Lung (tissue), 12 donors: ENCODE measurements around the gene CACNG5. TPM values are rescaled to one million over a fixed set of nuclear protein-coding genes. Genes with fewer than 3 reads are reported as not detected.

Source experiments
- ATAC-seq: fragments of 200-7000 bp; cut with Tn5 transposase; one replicate; pipeline ENCODE4 v1.9.1; 2020; ENCODE audit warnings: moderate number of reproducible peaks; ENCODE audit not compliant: insufficient read depth, low FRiP score
- DNase-seq, 3 donors: peaks; one replicate each; pipeline ENCODE4 v3.0.0-alpha.2; 2013 to 2017
- H3K27ac ChIP-seq, 2 donors: one replicate each; pipeline ENCODE4 v1.5.1; 2013; ENCODE audit warnings: mild to moderate bottlenecking in 2 of 2, moderate library complexity in 2 of 2, control low read depth in 1 of 2, inconsistent platforms in 1 of 2, low read depth in 1 of 2, low read length in 1 of 2
- H3K27me3 ChIP-seq, 3 donors: one replicate each; pipeline ENCODE4 v1.5.1; 2013; ENCODE audit warnings: low read length in 2 of 3; ENCODE audit not compliant: control insufficient read depth in 3 of 3, insufficient read depth in 3 of 3
- H3K36me3 ChIP-seq, 4 donors: one replicate each; pipeline ENCODE4 v1.5.1; 2013; ENCODE audit warnings: low read length in 4 of 4, mild to moderate bottlenecking in 1 of 4, moderate library complexity in 1 of 4; ENCODE audit not compliant: control insufficient read depth in 4 of 4, insufficient read depth in 4 of 4
- H3K4me1 ChIP-seq, 5 donors: one replicate each; pipeline ENCODE4 v1.5.1; 2013; ENCODE audit warnings: low read length in 5 of 5, mild to moderate bottlenecking in 2 of 5, moderate library complexity in 1 of 5; ENCODE audit not compliant: control insufficient read depth in 5 of 5, insufficient read depth in 5 of 5
- H3K4me3 ChIP-seq: one replicate; pipeline ENCODE4 v1.5.1; 2013; ENCODE audit warnings: mild to moderate bottlenecking, control low read depth, moderate library complexity
- H3K9ac ChIP-seq, 2 donors: one replicate each; pipeline ENCODE4 v1.5.1; 2013; ENCODE audit warnings: low read length in 2 of 2, control low read depth in 1 of 2; ENCODE audit not compliant: insufficient read depth in 1 of 2
- H3K9me3 ChIP-seq, 4 donors: one replicate each; pipeline ENCODE4 v1.5.1; 2013; ENCODE audit warnings: low read length in 3 of 4, mild to moderate bottlenecking in 1 of 4, moderate library complexity in 1 of 4; ENCODE audit not compliant: control insufficient read depth in 4 of 4, insufficient read depth in 3 of 4
- WGBS, 2 donors: extraction: QIAGEN DNeasy Blood & Tissue Kit; methylation state at CpG; one replicate each; pipeline ENCODE4 v1.1.7; 2013; 5-methylcytosine and 5-hydroxymethylcytosine counted together
- polyA plus RNA-seq, 2 donors: library from polyadenylated mRNA; stranded (reverse); fragments of 200-250 nt; gene quantifications; one replicate each; pipeline ENCODE4 v1.2.1, GENCODE V29; 2013
- total RNA-seq, 2 donors: library from RNA; depleted of rRNA in 1 of 2; stranded (reverse); fragments of >200 nt in 1 of 2; gene quantifications; one replicate each; pipeline ENCODE4 v1.2.1, GENCODE V29; 2014 to 2021
- TF ChIP-seq, protein P1 (sequence below): IDR thresholded peaks from 2 replicates; pipeline ENCODE4 v1.5.1; 2012; ENCODE audit warnings: mild to moderate bottlenecking; ENCODE audit errors: control extremely low read depth, extremely low read depth
- donor health status: control.
- donor health status: control.
- donor health status: Bipolar disorder and iron deficiency.
- donor health status: healthy.
- donor health status: DM: yes; HTN: yes; CAD: no.

Gene CACNG5
- total and polyA plus RNA-seq, 4 donors, result not detected

DNA sequence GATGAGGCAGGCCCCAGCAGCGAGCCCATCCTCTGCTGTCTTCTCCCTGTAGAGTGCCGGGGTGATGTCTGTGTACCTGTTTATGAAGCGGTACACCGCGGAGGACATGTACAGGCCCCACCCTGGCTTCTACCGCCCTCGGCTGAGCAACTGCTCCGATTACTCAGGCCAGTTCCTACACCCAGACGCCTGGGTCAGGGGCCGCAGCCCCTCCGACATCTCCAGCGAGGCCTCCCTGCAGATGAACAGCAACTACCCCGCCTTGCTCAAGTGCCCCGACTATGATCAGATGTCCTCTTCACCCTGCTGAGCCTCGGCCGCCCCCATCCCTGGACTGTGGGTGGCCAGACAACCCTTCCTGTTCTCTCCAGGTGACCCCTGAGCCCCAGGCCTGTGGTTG is 50.0 kb downstream of the CACNG5 start:
- no peak overlapping the region for H3K9ac ChIP-seq

DNA sequence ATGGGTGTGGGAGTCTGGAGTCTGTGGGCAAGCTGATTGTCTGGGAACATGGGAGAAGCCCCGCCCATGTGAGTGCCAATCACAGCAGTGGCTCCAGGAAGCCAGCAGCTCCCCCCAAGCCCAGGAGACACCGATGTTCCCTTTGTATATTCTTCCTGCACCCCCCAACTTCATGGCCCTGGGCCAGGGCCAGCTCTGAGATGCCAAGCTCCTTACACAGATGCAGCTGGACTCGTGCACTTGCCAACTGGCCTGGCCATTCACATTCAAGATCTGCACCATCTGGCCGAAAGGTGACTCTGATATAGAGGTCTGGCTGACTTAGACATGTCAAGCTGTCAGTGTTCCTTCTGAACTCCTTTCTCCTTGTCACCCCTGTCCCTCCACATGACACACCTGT is 50.5 kb downstream of the CACNG5 start:
- Histone ChIP-seq H3K27me3 (no peaks in the 10 kb centered on the region), H3K4me3 (no peak overlapping the region), H3K4me1 (no peaks in the 10 kb centered on the region), H3K27ac (no peak overlapping the region), H3K9me3 (no peaks in the 10 kb centered on the region), H3K36me3 (no peaks in the 10 kb centered on the region), H3K9ac (no peak overlapping the region)
- TF ChIP-seq, protein P1, sequence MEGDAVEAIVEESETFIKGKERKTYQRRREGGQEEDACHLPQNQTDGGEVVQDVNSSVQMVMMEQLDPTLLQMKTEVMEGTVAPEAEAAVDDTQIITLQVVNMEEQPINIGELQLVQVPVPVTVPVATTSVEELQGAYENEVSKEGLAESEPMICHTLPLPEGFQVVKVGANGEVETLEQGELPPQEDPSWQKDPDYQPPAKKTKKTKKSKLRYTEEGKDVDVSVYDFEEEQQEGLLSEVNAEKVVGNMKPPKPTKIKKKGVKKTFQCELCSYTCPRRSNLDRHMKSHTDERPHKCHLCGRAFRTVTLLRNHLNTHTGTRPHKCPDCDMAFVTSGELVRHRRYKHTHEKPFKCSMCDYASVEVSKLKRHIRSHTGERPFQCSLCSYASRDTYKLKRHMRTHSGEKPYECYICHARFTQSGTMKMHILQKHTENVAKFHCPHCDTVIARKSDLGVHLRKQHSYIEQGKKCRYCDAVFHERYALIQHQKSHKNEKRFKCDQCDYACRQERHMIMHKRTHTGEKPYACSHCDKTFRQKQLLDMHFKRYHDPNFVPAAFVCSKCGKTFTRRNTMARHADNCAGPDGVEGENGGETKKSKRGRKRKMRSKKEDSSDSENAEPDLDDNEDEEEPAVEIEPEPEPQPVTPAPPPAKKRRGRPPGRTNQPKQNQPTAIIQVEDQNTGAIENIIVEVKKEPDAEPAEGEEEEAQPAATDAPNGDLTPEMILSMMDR, result no peak
- DNase-seq (no peak), ATAC-seq (no peak)
- WGBS, 2 donors, result 63 to 70% methylated on average over 4 of the region's 4 CpGs

More for the DNA sequence above, 50.0 kb downstream of the CACNG5 start:
- Histone ChIP-seq H3K27me3 (no peaks in the 10 kb centered on the region), H3K4me3 (no peak overlapping the region), H3K4me1 (no peaks in the 10 kb centered on the region), H3K27ac (no peak overlapping the region), H3K36me3 (no peaks in the 10 kb centered on the region), H3K9me3 (peaks cover 0 to 2% (median under 1%) of the 10 kb centered on the region in 4 donors)
- TF ChIP-seq, protein P1, result no peak
- 93 to 94% methylated on average over 16 of the region's 16 CpGs for WGBS, 2 donors
- DNase-seq (no peak), ATAC-seq (no peak)

DNA sequence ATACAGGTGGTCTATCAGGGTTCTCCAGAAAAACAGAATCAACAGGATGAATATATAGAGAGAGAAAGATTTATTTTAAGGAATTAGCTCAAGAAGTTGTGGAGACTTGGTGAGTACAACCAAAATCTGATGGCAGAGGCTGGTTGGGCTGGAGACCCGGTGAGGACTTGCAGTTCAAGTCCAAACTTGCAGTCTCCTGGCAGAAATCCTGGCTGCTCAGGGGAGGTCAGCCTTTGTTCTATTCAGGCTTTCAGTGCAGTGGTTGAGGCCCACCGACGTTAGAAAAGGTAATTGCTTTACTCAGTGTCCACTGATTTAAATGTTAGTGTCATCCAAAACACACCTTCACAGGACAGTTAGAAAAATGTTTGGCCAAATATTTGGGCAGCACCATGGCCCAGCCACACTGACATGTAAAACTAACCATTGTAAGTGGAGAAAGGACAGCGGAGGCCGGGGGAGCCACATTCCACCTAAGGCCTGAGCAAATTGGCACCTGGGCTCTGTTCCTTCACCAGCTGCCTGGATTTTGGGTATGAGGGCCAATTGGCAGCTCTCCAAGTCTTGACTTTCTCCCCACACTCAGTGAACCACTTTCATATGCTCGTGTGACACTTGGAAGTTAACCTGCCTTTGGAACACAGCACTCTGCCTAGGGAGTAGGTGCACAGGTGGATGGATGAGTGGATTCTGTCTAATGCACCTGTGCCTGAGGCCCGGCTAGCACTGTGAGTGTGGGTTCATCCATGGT is 54.7 kb downstream of the CACNG5 start:
- Histone ChIP-seq H3K4me1 (no peaks in the 10 kb centered on the region), H3K27ac (no peak overlapping the region), H3K9me3 (no peaks in the 10 kb centered on the region), H3K9ac (no peak overlapping the region), H3K27me3 (no peaks in the 10 kb centered on the region), H3K36me3 (no peaks in the 10 kb centered on the region), H3K4me3 (no peak overlapping the region)
- no peak for ATAC-seq
- TF ChIP-seq, protein P1, result no peak
- 76 to 89% methylated on average over 7 of the region's 7 CpGs for WGBS, 2 donors
- DNase-seq, result no peak
